Naive thymus-derived CD4-positive, alpha-beta T cell (primary cell): ENCODE measurements around the gene CCNB1. TPM values are rescaled to one million over a fixed set of nuclear protein-coding genes. Genes with fewer than 3 reads are reported as not detected.
"Not testable (repeated sequence)": the region's sequence is repeated elsewhere in the genome, so short reads cannot be mapped to it uniquely, and the experiment has no call there.

Experiments
- ATAC-seq: fragments of 150-1000 bp; cut with Tn5 transposase; 2 replicates; pipeline ENCODE4 v1.10.0; 2021; ENCODE audit warnings: mild to moderate bottlenecking, moderate library complexity
- CTCF ChIA-PET: fragments of 350-600 bp; sonication (Branson Sonifier 250); formaldehyde crosslinking; loops from one replicate; lab custom pipeline; 2021; ENCODE audit warnings: antibody characterized with exemption; lab: Charles Lee
- POLR2A ChIA-PET: fragments of 350-600 bp; sonication (Branson Sonifier 250); formaldehyde crosslinking; loops from one replicate; lab custom pipeline; 2021; ENCODE audit warnings: antibody characterized with exemption, inconsistent platforms; lab: Charles Lee
- DNase-seq, 9 donors: peaks; one replicate each; pipeline versions ENCODE4 v3.0.0 to v3.0.0-alpha.2; 2020 to 2022; ENCODE audit warnings: mixed read lengths in 1 of 9
- H3K27ac ChIP-seq: one replicate; pipeline ENCODE4 v1.7.0; 2013; ENCODE audit warnings: mild to moderate bottlenecking, low read depth, low read length, moderate library complexity
- H3K27me3 ChIP-seq, 2 donors: one replicate each; pipeline ENCODE4 v1.7.0; 2013; ENCODE audit warnings: low read length in 2 of 2, mild to moderate bottlenecking in 2 of 2, moderate library complexity in 2 of 2; ENCODE audit not compliant: control insufficient read depth in 2 of 2, insufficient read depth in 2 of 2
- H3K36me3 ChIP-seq, 3 experiments: 1 replicate in 2 of 3; 2 replicates in 1 of 3; pipeline ENCODE4 v1.7.0; 2013; ENCODE audit warnings: low read length in 3 of 3, mild to moderate bottlenecking in 3 of 3, moderate library complexity in 1 of 3; ENCODE audit not compliant: insufficient read depth in 3 of 3, control insufficient read depth in 2 of 3
- H3K4me1 ChIP-seq, 2 donors: one replicate each; pipeline ENCODE4 v1.7.0; 2013; ENCODE audit warnings: low read length in 2 of 2, mild to moderate bottlenecking in 2 of 2, moderate library complexity in 1 of 2; ENCODE audit not compliant: control insufficient read depth in 2 of 2, insufficient read depth in 2 of 2
- H3K4me3 ChIP-seq: 2 replicates; pipeline ENCODE4 v1.7.0; 2013; ENCODE audit warnings: mild to moderate bottlenecking, low read length
- H3K9me3 ChIP-seq, 3 experiments: 1 replicate in 2 of 3; 2 replicates in 1 of 3; pipeline ENCODE4 v1.7.0; 2013; ENCODE audit warnings: low read length in 3 of 3; ENCODE audit not compliant: control insufficient read depth in 2 of 3
- H3K27ac Mint-ChIP-seq, 9 donors: one replicate each; pipeline ENCODE4 v1.8.0; 2020 to 2022; ENCODE audit warnings: mixed read lengths in 9 of 9, mild to moderate bottlenecking in 8 of 9, moderate library complexity in 5 of 9, inconsistent platforms in 2 of 9
- H3K27me3 Mint-ChIP-seq, 5 donors: one replicate each; pipeline ENCODE4 v1.8.0; 2021 to 2022; ENCODE audit warnings: mixed read lengths in 5 of 5, mild to moderate bottlenecking in 1 of 5
- H3K36me3 Mint-ChIP-seq, 5 donors: one replicate each; pipeline ENCODE4 v1.8.0; 2020 to 2022; ENCODE audit warnings: mixed read lengths in 5 of 5, mild to moderate bottlenecking in 3 of 5, inconsistent platforms in 1 of 5
- H3K4me1 Mint-ChIP-seq, 7 donors: one replicate each; pipeline ENCODE4 v1.8.0; 2020 to 2022; ENCODE audit warnings: mixed read lengths in 7 of 7, mild to moderate bottlenecking in 3 of 7, inconsistent platforms in 1 of 7
- H3K4me3 Mint-ChIP-seq, 10 donors: one replicate each; pipeline ENCODE4 v1.8.0; 2020 to 2022; ENCODE audit warnings: mild to moderate bottlenecking in 10 of 10, mixed read lengths in 10 of 10, moderate library complexity in 6 of 10, inconsistent platforms in 2 of 10
- H3K9me3 Mint-ChIP-seq, 11 donors: one replicate each; pipeline ENCODE4 v1.8.0; 2020 to 2022; ENCODE audit warnings: mixed read lengths in 11 of 11, mild to moderate bottlenecking in 4 of 11, inconsistent platforms in 1 of 11, moderate library complexity in 1 of 11
- intact Hi-C, 2 donors: fragments of 100-400 bp; cut with micrococcal nuclease; formaldehyde crosslinking; loops; one replicate each; pipeline ENCODE4 v1.15.1; 2023
- polyA plus RNA-seq, 2 donors: library from polyadenylated mRNA; unstranded; fragments of 300-500 nt; fragmentation: Illumina TruSeq; gene quantifications; one replicate each; pipeline ENCODE4 v1.2.3, GENCODE V29; 2021
- total RNA-seq, 6 experiments: library from RNA in 5 of 6; stranded (reverse) in 5 of 6; gene quantifications; 1 replicate in 5 of 6; 2 replicates in 1 of 6; pipeline ENCODE4 v1.2.3 and lab custom pipeline; 2021 to 2026

The CCNB1 gene
- total and polyA plus RNA-seq, 7 experiments from 2014 or later, result 1.3 to 110 (median 3.4) TPM

- Mint-ChIP-seq H3K36me3 (peaks cover 0 to 10% (median 8%) of the 10 kb centered on the region in 5 donors), H3K4me1 (peaks cover 2 to 33% (median 28%) of the 10 kb centered on the region in 7 donors)
- H3K36me3 ChIP-seq, ATAC-seq, H3K9me3 Mint-ChIP-seq, H3K27ac ChIP-seq, H3K4me1 ChIP-seq, CTCF ChIA-PET, intact Hi-C loops, H3K4me3 Mint-ChIP-seq, H3K4me3 ChIP-seq, H3K27ac Mint-ChIP-seq, DNase-seq, H3K27me3 ChIP-seq, H3K9me3 ChIP-seq, H3K27me3 Mint-ChIP-seq: not testable (repeated sequence)
- POLR2A ChIA-PET, result interaction anchor here (1.1 kb wide), 1 partner anchor 112 kb away, joined by 3 read pairs; the partner anchor contains the start of gene CCDC125
Measured at GRCh38 chr5:69220833-69221232, 53.9 kb downstream of the CCNB1 start.

DNA sequence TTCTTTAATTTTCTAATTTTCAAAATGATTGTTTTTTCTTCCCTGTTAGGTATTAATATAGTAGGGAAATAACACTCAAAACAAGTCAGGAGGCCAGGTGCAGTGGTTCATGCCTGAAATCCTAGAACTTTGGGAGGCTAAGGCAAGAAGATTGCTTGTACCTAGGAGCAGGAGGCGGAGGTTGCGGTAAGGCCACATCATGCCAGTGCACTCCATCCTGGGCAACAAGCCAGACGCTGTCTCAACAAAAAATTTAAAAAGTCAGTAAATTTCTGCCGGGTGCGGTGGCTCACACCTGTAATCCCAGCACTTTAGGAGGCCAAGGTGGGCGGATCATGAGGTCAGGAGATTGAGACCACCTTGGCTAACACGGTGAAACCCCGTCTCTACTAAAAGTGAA is 57.6 kb downstream of the CCNB1 start:
- DNase-seq (no peak), ATAC-seq (no peak)
- ChIA-PET POLR2A (interaction anchor here (3.2 kb wide), 1 partner anchor 11 kb away, joined by 9 read pairs; the partner anchor contains the start of gene CDK7), CTCF (no interaction called here)
- H3K9me3 Mint-ChIP-seq, result peaks cover 0 to 2% (median 0%) of the 10 kb centered on the region in 11 donors
- Histone ChIP-seq H3K9me3 (no peaks in the 10 kb centered on the region), H3K4me1 (no peaks in the 10 kb centered on the region), H3K27me3 (no peaks in the 10 kb centered on the region), H3K36me3 (peaks cover 0 to 9% (median 6%) of the 10 kb centered on the region in 3 experiments), H3K4me3 (no peak overlapping the region), H3K27ac (no peak overlapping the region)
- intact Hi-C loops, result no loop called here
- H3K36me3 Mint-ChIP-seq, result peaks cover 0 to 16% (median 9%) of the 10 kb centered on the region in 5 donors
- H3K4me1 Mint-ChIP-seq, result peaks cover 0 to 8% (median 6%) of the 10 kb centered on the region in 7 donors
- no peaks in the 10 kb centered on the region for H3K27me3 Mint-ChIP-seq
- H3K27ac Mint-ChIP-seq, result no peak overlapping the region
- no peak overlapping the region for H3K4me3 Mint-ChIP-seq

GRCh38 chr5:69225860-69226259 is 58.9 kb downstream of the CCNB1 start:
- DNase-seq (no peak), ATAC-seq (no peak)
- no peaks in the 10 kb centered on the region for H3K27me3 Mint-ChIP-seq
- H3K27ac Mint-ChIP-seq, result peak overlapping the region in 2 of 9 donors; percentile 29 to 62
- ChIA-PET POLR2A (interaction anchor here (3.2 kb wide), 1 partner anchor 9 kb away, joined by 9 read pairs; the partner anchor contains the start of gene CDK7), CTCF (interaction anchor here (0.6 kb wide), 1 partner anchor 162 kb away, joined by 3 read pairs; no protein-coding TSS in a partner anchor)
- Histone ChIP-seq H3K9me3 (no peaks in the 10 kb centered on the region), H3K36me3 (peaks cover 0 to 9% (median 6%) of the 10 kb centered on the region in 3 experiments), H3K27me3 (no peaks in the 10 kb centered on the region), H3K4me1 (no peaks in the 10 kb centered on the region), H3K27ac (no peak overlapping the region), H3K4me3 (no peak overlapping the region)
- H3K4me1 Mint-ChIP-seq, result peaks cover 0 to 8% (median 4%) of the 10 kb centered on the region in 7 donors
- intact Hi-C loops, result no loop called here
- H3K9me3 Mint-ChIP-seq, result peaks cover 0 to 1% (median 0%) of the 10 kb centered on the region in 11 donors
- no peak overlapping the region for H3K4me3 Mint-ChIP-seq
- H3K36me3 Mint-ChIP-seq, result peaks cover 0 to 12% (median 4%) of the 10 kb centered on the region in 5 donors

Other genes starting within 250 kb of the CCNB1 start
- gene SLC30A5, start 73.1 kb upstream of the CCNB1 start, total RNA-seq, result 10 to 100 TPM; 15.9 to 46.5 (median 41.3) TPM
- 10 to 100 TPM; 29.9 to 32.1 TPM for gene SLC30A5, start 73.1 kb upstream of the CCNB1 start, polyA plus RNA-seq
- gene CENPH, start 22.4 kb downstream of the CCNB1 start, total RNA-seq, result 10 to 100 TPM in 1 of 5 experiments, 1 to 10 TPM in 4; 3.4 to 25.3 (median 8.2) TPM
- 10 to 100 TPM in 1 of 2 donors, 1 to 10 TPM in 1; 7.4 to 10.5 TPM for gene CENPH, start 22.4 kb downstream of the CCNB1 start, polyA plus RNA-seq
- 10 to 100 TPM; 18.2 to 28.9 (median 21.8) TPM for gene CDK7, start 67.7 kb downstream of the CCNB1 start, total RNA-seq
- 10 to 100 TPM; 19.7 to 24.7 TPM for gene CDK7, start 67.7 kb downstream of the CCNB1 start, polyA plus RNA-seq
- gene CCDC125, start 165.7 kb downstream of the CCNB1 start, total RNA-seq, result 10 to 100 TPM in 3 of 5 experiments, 1 to 10 TPM in 2; 5.4 to 11.8 (median 10.4) TPM
- 1 to 10 TPM; 5.0 TPM for gene CCDC125, start 165.7 kb downstream of the CCNB1 start, polyA plus RNA-seq
- 10 to 100 TPM; 12.4 to 30.2 (median 24.0) TPM for gene AK6, start 202.4 kb downstream of the CCNB1 start, total RNA-seq
- gene AK6, start 202.4 kb downstream of the CCNB1 start, polyA plus RNA-seq, result 10 to 100 TPM; 73.9 to 76.6 TPM
- 10 to 100 TPM; 48.5 to 54.1 (median 50.4) TPM for gene TAF9, start 202.4 kb downstream of the CCNB1 start, total RNA-seq
- 100 to 1,000 TPM; 116 to 135 TPM for gene TAF9, start 202.4 kb downstream of the CCNB1 start, polyA plus RNA-seq
- 10 to 100 TPM; 19.7 to 32.0 (median 26.3) TPM for gene RAD17, start 202.7 kb downstream of the CCNB1 start, total RNA-seq
- gene RAD17, start 202.7 kb downstream of the CCNB1 start, polyA plus RNA-seq, result 10 to 100 TPM; 23.8 to 23.9 TPM
- gene MARVELD2, start 248.0 kb downstream of the CCNB1 start, total RNA-seq, result under 1 TPM in 3 of 5 experiments, not detected in 2; 0.45 to 0.94 (median 0.84) TPM
- 1 to 10 TPM in 1 of 2 donors, under 1 TPM in 1; 0.37 to 1.1 TPM for gene MARVELD2, start 248.0 kb downstream of the CCNB1 start, polyA plus RNA-seq